Right atrium auricular region (tissue), 2 donors: ENCODE results near the gene MTUS2. TPM values are rescaled to one million over a fixed set of nuclear protein-coding genes. Genes with fewer than 3 reads are reported as not detected.

ENCODE experiments used
- DNase-seq: peaks from one replicate; pipeline ENCODE4 v3.0.0-alpha.2; 2019; ENCODE audit warnings: low spot score
- H3K27ac ChIP-seq, 2 donors: fragments of 200-600 bp; sonication (generic); 1 replicate in 1 of 2; 2 replicates in 1 of 2; pipeline ENCODE4 v1.5.1; 2016 to 2019
- H3K27me3 ChIP-seq, 2 donors: fragments of 200-600 bp; sonication (generic); one replicate each; pipeline versions ENCODE4 v1.5.1 to v1.6.0; 2017 to 2019
- H3K36me3 ChIP-seq: fragments of 200-600 bp; sonication (generic); one replicate; pipeline ENCODE4 v1.5.1; 2016
- H3K4me1 ChIP-seq, 2 donors: fragments of 200-600 bp; sonication (generic); one replicate each; pipeline versions ENCODE4 v1.5.1 to v1.6.0; 2017 to 2019
- H3K4me3 ChIP-seq, 2 donors: fragments of 200-600 bp; sonication (generic); 1 replicate in 1 of 2; 2 replicates in 1 of 2; pipeline ENCODE4 v1.5.1; 2017 to 2019; ENCODE audit warnings: mild to moderate bottlenecking in 1 of 2, moderate library complexity in 1 of 2
- H3K9me3 ChIP-seq, 2 donors: fragments of 200-600 bp; sonication (generic); one replicate each; pipeline ENCODE4 v1.5.1; 2019
- total RNA-seq, 2 donors: library from RNA; depleted of rRNA; stranded (reverse); fragments of >200 nt; gene quantifications; one replicate each; pipeline ENCODE4 v1.1.0, GENCODE V29; 2016
- TF ChIP-seq, protein P1 (sequence below), 2 donors: fragments of 200-600 bp; sonication (generic); IDR thresholded peaks; one replicate each; pipeline ENCODE4 v1.5.1; 2019; ENCODE audit warnings: antibody characterized with exemption in 2 of 2

The MTUS2 gene
- total RNA-seq, 2 donors from 2014 or later, result 34.6 to 142 TPM

DNA sequence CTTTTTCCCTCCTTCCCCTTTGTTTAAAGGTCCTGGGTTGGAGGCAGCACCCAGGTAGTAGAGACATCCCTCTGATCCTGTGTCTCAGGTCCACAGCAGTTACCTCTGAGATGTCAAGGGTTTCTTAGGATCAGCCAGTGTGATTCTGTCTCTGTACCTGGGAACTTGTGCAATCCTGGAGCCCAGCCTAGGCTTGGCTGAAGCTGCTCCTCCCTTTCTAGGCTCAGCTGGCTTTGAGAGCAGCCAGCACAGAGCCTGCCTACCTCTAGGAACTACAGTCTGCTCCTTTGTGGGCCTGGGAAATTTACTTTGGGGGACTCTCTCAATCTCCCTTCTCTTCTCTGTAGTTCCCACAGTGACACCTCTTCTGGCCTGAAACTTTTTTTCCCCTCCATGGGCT, 171.6 kb downstream of the MTUS2 start:
- no peaks in the 10 kb centered on the region for H3K27me3 ChIP-seq
- H3K36me3 ChIP-seq, result no peaks in the 10 kb centered on the region
- DNase-seq, result no peak
- H3K9me3 ChIP-seq, result no peaks in the 10 kb centered on the region
- no peak overlapping the region for H3K4me3 ChIP-seq
- H3K27ac ChIP-seq, result no peak overlapping the region
- no peaks in the 10 kb centered on the region for H3K4me1 ChIP-seq
- TF ChIP-seq, protein P1, sequence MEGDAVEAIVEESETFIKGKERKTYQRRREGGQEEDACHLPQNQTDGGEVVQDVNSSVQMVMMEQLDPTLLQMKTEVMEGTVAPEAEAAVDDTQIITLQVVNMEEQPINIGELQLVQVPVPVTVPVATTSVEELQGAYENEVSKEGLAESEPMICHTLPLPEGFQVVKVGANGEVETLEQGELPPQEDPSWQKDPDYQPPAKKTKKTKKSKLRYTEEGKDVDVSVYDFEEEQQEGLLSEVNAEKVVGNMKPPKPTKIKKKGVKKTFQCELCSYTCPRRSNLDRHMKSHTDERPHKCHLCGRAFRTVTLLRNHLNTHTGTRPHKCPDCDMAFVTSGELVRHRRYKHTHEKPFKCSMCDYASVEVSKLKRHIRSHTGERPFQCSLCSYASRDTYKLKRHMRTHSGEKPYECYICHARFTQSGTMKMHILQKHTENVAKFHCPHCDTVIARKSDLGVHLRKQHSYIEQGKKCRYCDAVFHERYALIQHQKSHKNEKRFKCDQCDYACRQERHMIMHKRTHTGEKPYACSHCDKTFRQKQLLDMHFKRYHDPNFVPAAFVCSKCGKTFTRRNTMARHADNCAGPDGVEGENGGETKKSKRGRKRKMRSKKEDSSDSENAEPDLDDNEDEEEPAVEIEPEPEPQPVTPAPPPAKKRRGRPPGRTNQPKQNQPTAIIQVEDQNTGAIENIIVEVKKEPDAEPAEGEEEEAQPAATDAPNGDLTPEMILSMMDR (IDR thresholded peaks at IDR 0.05), result no peak

DNA sequence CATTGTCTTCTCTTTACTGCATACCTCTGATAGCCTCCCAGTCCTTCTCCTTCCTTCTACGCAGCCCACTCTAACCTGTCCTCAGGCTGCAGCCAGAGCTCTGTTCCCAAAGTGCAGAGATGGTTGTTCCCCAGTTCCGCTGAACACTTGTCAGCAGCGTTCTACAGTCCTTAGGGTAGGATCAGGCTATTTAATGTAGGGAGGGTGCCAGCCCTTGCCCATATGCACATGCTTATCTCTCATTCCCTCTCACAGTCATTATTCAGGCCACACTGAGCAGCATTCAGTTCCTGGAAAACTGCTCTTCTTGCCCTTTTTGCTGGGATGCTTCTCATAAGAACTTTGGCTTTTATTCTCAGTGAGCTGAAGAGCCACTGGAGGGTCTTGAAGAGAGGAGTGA, 180.7 kb downstream of the MTUS2 start:
- TF ChIP-seq, protein P1 (IDR thresholded peaks at IDR 0.05), result no peak
- Histone ChIP-seq H3K4me3 (no peak overlapping the region), H3K9me3 (no peaks in the 10 kb centered on the region), H3K36me3 (no peaks in the 10 kb centered on the region), H3K4me1 (peaks cover 0 to 2% of the 10 kb centered on the region in 2 donors), H3K27ac (no peak overlapping the region), H3K27me3 (no peaks in the 10 kb centered on the region)
- DNase-seq, result no peak

DNA sequence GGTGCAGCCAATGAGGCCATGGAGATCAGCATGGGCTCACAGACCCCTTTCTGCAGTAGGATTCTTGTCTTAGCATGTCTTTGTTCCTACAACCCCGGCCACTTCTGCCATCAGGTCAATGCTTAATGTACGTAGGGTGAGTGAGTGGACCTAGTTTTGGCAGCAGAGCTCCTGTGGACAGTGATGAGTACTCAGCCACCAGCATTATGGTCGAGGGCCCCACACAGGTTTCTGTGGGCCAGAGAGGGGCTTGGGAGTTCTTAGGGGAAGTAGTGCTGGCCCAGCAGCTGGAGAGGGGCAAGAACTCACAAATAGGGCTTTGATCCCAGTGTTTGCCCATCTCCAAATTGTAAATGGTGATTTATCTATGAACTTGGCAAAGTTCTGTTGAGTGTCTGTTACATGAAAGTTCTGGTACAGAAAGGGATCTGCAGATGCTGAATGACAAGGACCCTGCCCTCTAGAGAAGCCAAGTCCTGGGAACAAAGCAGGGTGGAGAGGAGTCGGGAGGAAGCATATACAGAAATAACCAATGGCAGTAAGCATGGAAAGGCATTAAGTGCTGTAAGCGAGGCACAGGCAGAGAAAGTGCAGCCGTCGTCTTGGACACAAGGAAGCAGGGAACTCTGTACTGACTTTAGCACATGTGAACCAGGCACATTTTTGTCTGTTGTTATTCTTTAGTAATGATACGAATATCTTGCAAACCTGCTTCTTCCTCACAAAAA, 185.1 kb downstream of the MTUS2 start:
- DNase-seq, result no peak
- H3K4me1 ChIP-seq, result peaks cover 0 to 7% of the 10 kb centered on the region in 2 donors
- H3K27ac ChIP-seq, result no peak overlapping the region
- H3K27me3 ChIP-seq, result no peaks in the 10 kb centered on the region
- no peaks in the 10 kb centered on the region for H3K36me3 ChIP-seq
- no peak overlapping the region for H3K4me3 ChIP-seq
- TF ChIP-seq, protein P1 (IDR thresholded peaks at IDR 0.05), result no peak
- H3K9me3 ChIP-seq, result no peaks in the 10 kb centered on the region

DNA sequence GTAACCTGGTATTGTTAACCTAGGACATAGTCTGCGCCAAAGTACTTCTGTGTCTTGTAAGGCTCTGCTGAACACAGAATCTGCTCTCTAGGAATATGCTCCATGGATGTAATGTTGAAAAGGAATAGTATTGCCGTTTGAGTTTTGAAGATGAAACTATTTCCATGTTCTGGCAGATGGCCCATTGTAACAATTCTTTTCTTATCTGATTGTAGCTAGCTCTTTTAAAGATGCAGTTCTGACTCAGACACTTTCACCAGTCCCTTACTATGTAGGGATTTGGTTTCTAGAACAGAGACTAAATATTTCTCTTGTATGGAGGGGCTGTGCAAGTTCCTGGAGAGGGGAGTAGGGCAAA, 185.6 kb downstream of the MTUS2 start:
- TF ChIP-seq, protein P1 (IDR thresholded peaks at IDR 0.05), result no peak
- Histone ChIP-seq H3K27ac (no peak overlapping the region), H3K4me3 (no peak overlapping the region), H3K27me3 (no peaks in the 10 kb centered on the region), H3K4me1 (peaks cover 0 to 7% of the 10 kb centered on the region in 2 donors), H3K36me3 (no peaks in the 10 kb centered on the region), H3K9me3 (no peaks in the 10 kb centered on the region)
- DNase-seq, result no peak

DNA sequence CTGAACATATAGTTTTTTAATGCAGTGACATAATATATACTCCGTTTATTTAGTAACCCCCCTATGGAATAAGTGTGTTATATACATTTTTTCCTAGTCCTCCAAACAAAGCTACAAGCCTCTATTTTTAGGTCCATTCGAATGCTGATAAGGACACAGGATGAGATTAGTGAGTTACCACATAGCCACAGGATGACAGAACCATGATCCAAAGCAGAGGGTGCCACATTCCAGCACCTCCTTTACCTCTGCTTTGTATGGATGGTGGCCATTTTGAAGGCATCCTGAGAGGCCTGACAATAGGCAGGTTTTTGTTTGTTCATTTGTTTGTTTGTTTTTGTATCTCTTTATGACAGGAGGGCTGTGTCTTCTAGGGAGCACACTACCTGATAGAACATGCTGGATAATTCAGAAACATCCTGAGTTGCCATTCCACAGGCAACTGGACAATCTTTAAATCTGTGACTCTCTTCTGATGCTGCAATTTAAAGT, 186.3 kb downstream of the MTUS2 start:
- Histone ChIP-seq H3K27ac (no peak overlapping the region), H3K9me3 (no peaks in the 10 kb centered on the region), H3K27me3 (no peaks in the 10 kb centered on the region), H3K4me3 (no peak overlapping the region), H3K4me1 (peaks cover 0 to 7% of the 10 kb centered on the region in 2 donors), H3K36me3 (no peaks in the 10 kb centered on the region)
- TF ChIP-seq, protein P1 (IDR thresholded peaks at IDR 0.05), result no peak
- no peak for DNase-seq

DNA sequence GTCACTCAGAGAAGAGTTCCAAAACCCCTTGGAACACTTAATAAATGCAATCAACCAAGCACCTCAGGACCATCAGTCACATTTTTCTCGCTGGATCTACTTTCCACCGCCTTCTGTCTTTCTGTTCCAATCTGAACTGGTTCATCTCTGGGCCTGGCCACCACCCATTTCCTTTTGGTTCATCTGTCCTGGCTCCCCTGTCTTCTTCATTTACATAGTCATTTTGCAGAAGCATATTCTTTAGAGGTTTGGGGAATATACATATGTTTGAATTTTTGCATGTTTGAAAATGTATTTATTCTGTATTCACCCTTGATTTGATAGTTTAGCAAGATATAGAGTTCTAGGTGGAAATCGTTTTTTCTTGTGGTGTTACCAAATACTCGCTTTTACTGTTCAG, 188.2 kb downstream of the MTUS2 start:
- no peak for DNase-seq
- Histone ChIP-seq H3K9me3 (no peaks in the 10 kb centered on the region), H3K4me1 (peaks cover 0 to 7% of the 10 kb centered on the region in 2 donors), H3K27ac (no peak overlapping the region), H3K36me3 (no peaks in the 10 kb centered on the region), H3K4me3 (no peak overlapping the region), H3K27me3 (no peaks in the 10 kb centered on the region)
- TF ChIP-seq, protein P1 (IDR thresholded peaks at IDR 0.05), result no peak
